Loucy (cell line): ENCODE data around the gene RUSC2.
"Not testable (repeated sequence)": the region's sequence is repeated elsewhere in the genome, so short reads cannot be mapped to it uniquely, and the experiment has no call there.

Source experiments
- H2AFZ ChIP-seq: fragments of 200-600 bp; sonication (generic); 2 replicates; pipeline ENCODE4 v1.6.0; 2016; ENCODE audit warnings: antibody characterized with exemption, mild to moderate bottlenecking, low read length, moderate library complexity
- H3F3A ChIP-seq: fragments of 200-600 bp; 2 replicates; pipeline ENCODE4 v1.6.0; 2016; ENCODE audit warnings: antibody characterized with exemption, low read depth, mild to moderate bottlenecking
- H3K27me3 ChIP-seq: fragments of 200-600 bp; sonication (generic); 2 replicates; pipeline ENCODE4 v1.6.1; 2014; ENCODE audit warnings: low read length, mild to moderate bottlenecking; ENCODE audit not compliant: insufficient read depth, poor library complexity, severe bottlenecking
- H3K36me3 ChIP-seq: fragments of 200-600 bp; sonication (generic); 2 replicates; pipeline ENCODE4 v1.6.1; 2016; ENCODE audit warnings: low read length; ENCODE audit not compliant: insufficient read depth
- H3K4me1 ChIP-seq: fragments of 200-600 bp; sonication (generic); 2 replicates; pipeline ENCODE4 v1.5.1; 2014; ENCODE audit warnings: low read length, mild to moderate bottlenecking; ENCODE audit not compliant: insufficient read depth, poor library complexity, severe bottlenecking
- H3K4me2 ChIP-seq: fragments of 200-600 bp; sonication (generic); 2 replicates; pipeline ENCODE4 v1.6.0; 2014; ENCODE audit warnings: antibody characterized with exemption, low read length, low read depth, mild to moderate bottlenecking; ENCODE audit not compliant: poor library complexity, severe bottlenecking
- H3K4me3 ChIP-seq: fragments of 200-600 bp; sonication (generic); 2 replicates; pipeline ENCODE4 v1.5.1; 2014; ENCODE audit warnings: low read length, mild to moderate bottlenecking, mixed read lengths; ENCODE audit not compliant: poor library complexity, severe bottlenecking
- H3K79me2 ChIP-seq: fragments of 200-600 bp; sonication (generic); 2 replicates; pipeline ENCODE4 v1.6.1; 2014; ENCODE audit warnings: low read length; ENCODE audit not compliant: insufficient read depth
- H3K9ac ChIP-seq: fragments of 200-600 bp; sonication (generic); 2 replicates; pipeline ENCODE4 v1.6.0; 2014; ENCODE audit warnings: mild to moderate bottlenecking, low read depth, low read length, moderate library complexity; ENCODE audit not compliant: poor library complexity, severe bottlenecking
- H3K9me2 ChIP-seq: fragments of 200-600 bp; sonication (generic); replicated peaks from 2 replicates; pipeline ENCODE4 v1.6.1; 2016; ENCODE audit warnings: low read depth, low read length, mixed read lengths
- H3K9me3 ChIP-seq: fragments of 200-600 bp; sonication (generic); 2 replicates; pipeline ENCODE4 v1.6.1; 2014; ENCODE audit warnings: mild to moderate bottlenecking, antibody characterized with exemption, low read length, low read depth; ENCODE audit not compliant: insufficient read depth
- H4K20me1 ChIP-seq: fragments of 200-600 bp; sonication (generic); 2 replicates; pipeline ENCODE4 v1.6.0; 2014; ENCODE audit warnings: antibody characterized with exemption, low read length, mild to moderate bottlenecking; ENCODE audit not compliant: insufficient read depth, poor library complexity, severe bottlenecking
- EZH2phosphoT487 ChIP-seq: fragments of 200-600 bp; IDR thresholded peaks from 2 replicates; pipeline ENCODE4 v1.6.1; 2018; ENCODE audit warnings: antibody characterized with exemption, mild to moderate bottlenecking, moderate library complexity, borderline replicate concordance
- TF ChIP-seq, protein P1 (sequence below): fragments of 200-600 bp; sonication (generic); conservative IDR thresholded peaks from 2 replicates; pipeline ENCODE4 v1.5.1; 2014; ENCODE audit warnings: mild to moderate bottlenecking, antibody characterized with exemption, low read length

RUSC2 gene

DNA sequence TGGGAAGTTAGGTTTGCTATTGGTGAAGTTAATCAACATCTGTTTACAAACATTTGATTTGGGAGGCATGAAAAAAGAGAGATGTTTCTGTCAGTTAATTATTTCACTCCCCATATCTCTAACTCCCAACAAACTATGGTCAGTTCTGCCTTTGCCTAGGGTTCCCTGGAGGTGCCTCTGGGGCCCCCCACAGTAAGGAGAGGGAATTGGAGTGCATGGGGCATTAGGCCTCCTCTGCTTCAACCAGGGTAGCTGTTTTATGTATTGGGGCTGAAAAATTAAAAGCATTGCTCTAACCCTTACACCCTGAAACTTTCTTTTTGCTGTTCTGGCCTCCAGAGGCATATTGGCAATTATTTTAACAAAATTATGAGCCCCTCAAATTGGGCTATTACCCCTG, 32.3 kb downstream of the RUSC2 start:
- H3K4me2 ChIP-seq = no peak overlapping the region
- TF ChIP-seq, protein P1, sequence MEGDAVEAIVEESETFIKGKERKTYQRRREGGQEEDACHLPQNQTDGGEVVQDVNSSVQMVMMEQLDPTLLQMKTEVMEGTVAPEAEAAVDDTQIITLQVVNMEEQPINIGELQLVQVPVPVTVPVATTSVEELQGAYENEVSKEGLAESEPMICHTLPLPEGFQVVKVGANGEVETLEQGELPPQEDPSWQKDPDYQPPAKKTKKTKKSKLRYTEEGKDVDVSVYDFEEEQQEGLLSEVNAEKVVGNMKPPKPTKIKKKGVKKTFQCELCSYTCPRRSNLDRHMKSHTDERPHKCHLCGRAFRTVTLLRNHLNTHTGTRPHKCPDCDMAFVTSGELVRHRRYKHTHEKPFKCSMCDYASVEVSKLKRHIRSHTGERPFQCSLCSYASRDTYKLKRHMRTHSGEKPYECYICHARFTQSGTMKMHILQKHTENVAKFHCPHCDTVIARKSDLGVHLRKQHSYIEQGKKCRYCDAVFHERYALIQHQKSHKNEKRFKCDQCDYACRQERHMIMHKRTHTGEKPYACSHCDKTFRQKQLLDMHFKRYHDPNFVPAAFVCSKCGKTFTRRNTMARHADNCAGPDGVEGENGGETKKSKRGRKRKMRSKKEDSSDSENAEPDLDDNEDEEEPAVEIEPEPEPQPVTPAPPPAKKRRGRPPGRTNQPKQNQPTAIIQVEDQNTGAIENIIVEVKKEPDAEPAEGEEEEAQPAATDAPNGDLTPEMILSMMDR = peak; percentile 55
- TF ChIP-seq EZH2phosphoT487 = no peak

DNA sequence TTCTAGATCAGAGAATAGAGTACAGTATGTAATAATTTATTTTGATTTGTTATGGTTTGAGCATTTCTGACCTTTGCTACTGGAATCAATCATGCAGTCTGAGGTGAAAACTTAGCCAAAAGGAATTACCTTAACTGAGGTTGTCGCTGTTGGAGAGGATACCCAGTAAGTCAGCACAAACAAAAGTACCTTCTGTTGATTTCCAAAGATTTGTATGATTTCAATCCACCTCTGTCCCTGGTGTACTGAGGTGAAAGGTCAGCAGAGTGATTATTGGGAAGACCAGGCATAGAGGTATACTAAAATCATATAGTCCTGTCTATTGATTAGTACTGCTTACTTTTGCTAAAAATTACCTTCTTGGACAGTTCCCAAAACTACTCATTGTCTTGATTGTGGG, 32.8 kb downstream of the RUSC2 start:
- no peaks in the 10 kb centered on the region for H4K20me1 ChIP-seq
- no peaks in the 10 kb centered on the region for H3K27me3 ChIP-seq
- H3K4me1 ChIP-seq = peaks cover 14% of the 10 kb centered on the region
- H3F3A ChIP-seq = no peaks in the 10 kb centered on the region
- no peaks in the 10 kb centered on the region for H3K9me3 ChIP-seq
- no peak overlapping the region for H3K9ac ChIP-seq
- no peak overlapping the region for H3K4me3 ChIP-seq
- H3K9me2 ChIP-seq = no peaks in the 10 kb centered on the region
- TF ChIP-seq, protein P1 = no peak
- TF ChIP-seq EZH2phosphoT487 = no peak
- H2AFZ ChIP-seq = no peak overlapping the region
- no peaks in the 10 kb centered on the region for H3K79me2 ChIP-seq
- H3K4me2 ChIP-seq = no peak overlapping the region
- no peaks in the 10 kb centered on the region for H3K36me3 ChIP-seq

More for the DNA sequence above, 32.3 kb downstream of the RUSC2 start:
- no peaks in the 10 kb centered on the region for H3K9me2 ChIP-seq
- H3F3A ChIP-seq = no peaks in the 10 kb centered on the region
- no peaks in the 10 kb centered on the region for H3K79me2 ChIP-seq
- H3K4me3 ChIP-seq = no peak overlapping the region
- no peaks in the 10 kb centered on the region for H3K36me3 ChIP-seq
- no peaks in the 10 kb centered on the region for H3K9me3 ChIP-seq
- no peaks in the 10 kb centered on the region for H4K20me1 ChIP-seq
- no peak overlapping the region for H2AFZ ChIP-seq
- no peak overlapping the region for H3K9ac ChIP-seq
- no peaks in the 10 kb centered on the region for H3K27me3 ChIP-seq
- peaks cover 14% of the 10 kb centered on the region for H3K4me1 ChIP-seq

DNA sequence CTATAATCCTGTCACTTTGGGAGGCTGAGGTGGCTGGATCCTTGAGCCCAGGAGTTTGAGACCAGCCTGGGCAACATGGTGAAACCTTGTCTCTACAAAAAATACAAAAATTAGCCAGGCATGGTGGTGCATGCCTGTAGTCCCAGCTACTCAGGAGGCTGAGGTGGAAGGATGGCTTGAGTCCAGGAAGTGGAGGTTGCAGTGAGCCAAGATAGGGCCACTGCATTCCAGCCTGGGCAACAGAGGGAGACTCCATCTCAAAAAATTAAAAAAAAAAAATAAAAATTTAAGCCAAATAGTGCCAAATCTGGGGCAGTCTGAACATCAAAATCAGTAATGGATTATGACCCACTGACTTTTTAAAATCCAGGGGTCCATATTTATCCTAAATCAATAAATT, 33.6 kb downstream of the RUSC2 start:
- H3K36me3 ChIP-seq, H3F3A ChIP-seq, H2AFZ ChIP-seq, H4K20me1 ChIP-seq, H3K4me3 ChIP-seq, H3K9me2 ChIP-seq, H3K27me3 ChIP-seq, H3K4me2 ChIP-seq, H3K9ac ChIP-seq, H3K79me2 ChIP-seq, H3K9me3 ChIP-seq: not testable (repeated sequence)
- peaks cover 14% of the 10 kb centered on the region for H3K4me1 ChIP-seq

DNA sequence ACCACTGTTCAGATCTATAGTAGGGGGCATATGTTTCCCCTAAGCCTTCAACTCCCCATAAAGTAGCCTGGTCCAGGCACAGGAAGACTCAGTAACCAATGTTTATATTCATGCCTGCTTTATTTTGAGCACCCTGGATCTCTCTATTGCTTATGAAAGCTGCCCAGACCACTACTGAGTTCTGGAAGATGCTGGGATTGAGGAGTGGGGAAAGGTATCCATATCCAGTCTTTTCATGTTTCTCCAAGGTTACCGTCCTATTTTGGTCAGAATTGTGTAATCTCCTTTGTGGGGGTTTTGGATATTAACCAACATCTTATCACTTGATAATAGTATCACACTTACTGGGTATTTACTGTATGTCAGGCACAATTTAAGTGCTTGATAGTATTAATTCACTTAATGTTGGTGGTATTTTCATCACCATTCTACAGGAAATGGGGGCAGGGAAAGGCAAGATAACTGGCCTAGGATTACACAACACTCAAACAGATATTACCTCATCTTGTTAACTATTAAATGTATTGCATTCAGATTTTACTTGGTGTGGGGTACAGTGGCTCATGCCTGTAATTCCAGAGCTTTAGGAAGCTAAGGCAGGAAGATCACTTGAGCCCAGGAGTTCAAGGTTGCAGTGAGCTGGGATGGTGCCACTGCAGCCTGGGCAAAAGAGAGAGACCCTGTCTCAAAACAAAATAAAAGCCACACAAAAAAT, 36.3 kb downstream of the RUSC2 start:
- H3K4me2 ChIP-seq = peak overlapping the region; percentile 26
- peaks cover 14% of the 10 kb centered on the region for H3K4me1 ChIP-seq
- H3K4me3 ChIP-seq = no peak overlapping the region

More for the DNA sequence above, 36.3 kb downstream of the RUSC2 start:
- TF ChIP-seq, protein P1 = no peak
- no peak for TF ChIP-seq EZH2phosphoT487
- Histone ChIP-seq H3K9me2 (no peaks in the 10 kb centered on the region), H4K20me1 (no peaks in the 10 kb centered on the region), H3K9me3 (no peaks in the 10 kb centered on the region), H3K79me2 (no peaks in the 10 kb centered on the region), H3K9ac (no peak overlapping the region), H2AFZ (no peak overlapping the region), H3K36me3 (no peaks in the 10 kb centered on the region), H3K27me3 (no peaks in the 10 kb centered on the region), H3F3A (no peaks in the 10 kb centered on the region)
